SK-N-SH (cell line): ENCODE results near the gene CTSH.

Source experiments
- CTCF ChIP-seq: fragments of 200-600 bp; sonication (generic); IDR thresholded peaks from 2 replicates; pipeline ENCODE4 v1.6.1; 2017; ENCODE audit warnings: antibody characterized with exemption, mild to moderate bottlenecking, moderate library complexity
- ELF1 ChIP-seq: IDR thresholded peaks from 2 replicates; pipeline ENCODE4 v1.4.0; 2012
- TEAD4 ChIP-seq: IDR thresholded peaks from 2 replicates; pipeline ENCODE4 v1.4.0; 2012; ENCODE audit warnings: mild to moderate bottlenecking, borderline replicate concordance; ENCODE audit not compliant: insufficient read depth

- no peak for TF ChIP-seq CTCF
- TF ChIP-seq ELF1, result no peak
- TF ChIP-seq TEAD4, result no peak
Measured at GRCh38 chr15:78978601-78979179, 33.8 kb upstream of the CTSH start.
